SU-DHL-6 (cell line): ENCODE data around the gene AMDHD2.

Experiments
- EZH2phosphoT487 ChIP-seq: fragments of 200-600 bp; sonication (generic), shearing (Covaris generic); conservative IDR thresholded peaks from 2 replicates; pipeline ENCODE4 v1.6.1; 2018; ENCODE audit warnings: mild to moderate bottlenecking, antibody characterized with exemption, low read length, moderate library complexity, mixed read lengths
- TF ChIP-seq, protein P1 (sequence below): fragments of 200-600 bp; sonication (generic); IDR thresholded peaks from one replicate; pipeline ENCODE4 v1.5.1; 2017; ENCODE audit warnings: antibody characterized with exemption, mild to moderate bottlenecking, low read length, moderate library complexity; ENCODE audit not compliant: insufficient read depth, poor library complexity, severe bottlenecking

DNA sequence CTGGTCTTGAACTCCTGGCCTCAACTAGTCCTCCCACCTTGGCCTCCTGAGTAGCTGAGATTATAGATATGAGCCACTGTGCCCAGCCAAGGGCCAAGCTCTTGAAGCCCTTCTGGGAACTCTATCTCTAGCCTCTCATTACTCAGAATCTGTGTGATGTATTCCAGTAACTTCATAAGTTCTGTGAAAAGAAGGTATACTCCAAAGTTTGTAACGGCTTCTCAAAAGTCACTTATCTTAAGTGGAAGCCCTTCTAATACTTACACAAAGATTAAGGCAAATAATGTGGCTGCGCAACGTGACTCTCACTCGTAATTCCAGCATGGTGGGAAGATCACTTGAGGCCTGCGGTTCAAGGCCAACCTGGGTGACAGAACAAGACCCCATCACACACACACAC lies 25.6 kb upstream of the AMDHD2 start:
- TF ChIP-seq, protein P1, sequence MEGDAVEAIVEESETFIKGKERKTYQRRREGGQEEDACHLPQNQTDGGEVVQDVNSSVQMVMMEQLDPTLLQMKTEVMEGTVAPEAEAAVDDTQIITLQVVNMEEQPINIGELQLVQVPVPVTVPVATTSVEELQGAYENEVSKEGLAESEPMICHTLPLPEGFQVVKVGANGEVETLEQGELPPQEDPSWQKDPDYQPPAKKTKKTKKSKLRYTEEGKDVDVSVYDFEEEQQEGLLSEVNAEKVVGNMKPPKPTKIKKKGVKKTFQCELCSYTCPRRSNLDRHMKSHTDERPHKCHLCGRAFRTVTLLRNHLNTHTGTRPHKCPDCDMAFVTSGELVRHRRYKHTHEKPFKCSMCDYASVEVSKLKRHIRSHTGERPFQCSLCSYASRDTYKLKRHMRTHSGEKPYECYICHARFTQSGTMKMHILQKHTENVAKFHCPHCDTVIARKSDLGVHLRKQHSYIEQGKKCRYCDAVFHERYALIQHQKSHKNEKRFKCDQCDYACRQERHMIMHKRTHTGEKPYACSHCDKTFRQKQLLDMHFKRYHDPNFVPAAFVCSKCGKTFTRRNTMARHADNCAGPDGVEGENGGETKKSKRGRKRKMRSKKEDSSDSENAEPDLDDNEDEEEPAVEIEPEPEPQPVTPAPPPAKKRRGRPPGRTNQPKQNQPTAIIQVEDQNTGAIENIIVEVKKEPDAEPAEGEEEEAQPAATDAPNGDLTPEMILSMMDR, result no peak
- TF ChIP-seq EZH2phosphoT487, result no peak
